OCI-M1 (cell line): ENCODE results near the gene STEAP1B.
"Not testable (repeated sequence)": the region's sequence is repeated elsewhere in the genome, so short reads cannot be mapped to it uniquely, and the experiment has no call there.

Experiments used
- DNase-seq: peaks from one replicate; lab custom pipeline; 2025; lab: John Stamatoyannopoulos, UW

STEAP1B gene

GRCh38 chr7:22499888-22500689 is at the start of gene STEAP1B:
TSS of gene STEAP1B (minus strand) at chr7:22500188. CDS start at chr7:22494855, 5,333 bp downstream.
- DNase-seq = peak; percentile 3

DNA sequence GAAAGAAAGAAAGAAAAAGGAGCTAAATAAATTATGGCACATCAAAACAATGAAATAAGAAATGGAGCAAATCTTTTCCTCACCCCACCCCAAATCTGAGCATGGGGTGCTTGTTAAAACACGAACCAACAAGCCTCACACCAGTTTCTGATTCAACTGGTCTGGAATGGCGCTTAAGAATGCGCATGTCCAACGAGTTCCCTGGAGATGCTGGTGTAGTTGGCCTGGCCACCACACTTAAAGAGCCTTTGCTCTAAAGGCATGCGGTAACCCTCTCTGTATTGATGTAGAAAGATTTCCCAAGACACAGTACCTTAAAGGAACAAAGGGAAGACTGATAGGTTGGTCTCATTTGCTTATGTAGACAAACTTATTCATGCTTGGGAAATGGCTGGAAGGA is 49.1 kb upstream of the STEAP1B start:
- no peak for DNase-seq

GRCh38 chr7:22548313-22548712 is 48.3 kb upstream of the STEAP1B start:
- DNase-seq = no peak

GRCh38 chr7:22546769-22547168 is 46.8 kb upstream of the STEAP1B start:
- no peak for DNase-seq

DNA sequence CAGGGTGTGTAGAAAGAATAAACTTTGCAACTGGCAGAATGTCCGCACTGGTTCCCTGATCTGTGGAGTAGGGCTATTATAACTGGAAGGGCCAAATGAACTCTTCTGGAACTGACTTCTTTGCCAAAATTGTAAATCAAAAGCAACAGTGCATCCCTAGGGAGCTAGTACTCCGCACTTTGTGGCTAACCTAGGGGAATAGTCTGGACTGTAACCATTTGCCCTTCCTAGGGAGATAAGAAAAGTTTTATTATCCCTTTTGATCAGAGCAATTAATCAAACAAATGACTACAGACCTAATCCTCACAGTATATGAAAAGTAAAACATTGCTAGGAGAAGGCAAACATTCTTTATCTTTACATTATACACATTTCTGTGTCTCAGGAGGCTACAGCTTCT is 45.5 kb upstream of the STEAP1B start:
- DNase-seq = no peak

DNA sequence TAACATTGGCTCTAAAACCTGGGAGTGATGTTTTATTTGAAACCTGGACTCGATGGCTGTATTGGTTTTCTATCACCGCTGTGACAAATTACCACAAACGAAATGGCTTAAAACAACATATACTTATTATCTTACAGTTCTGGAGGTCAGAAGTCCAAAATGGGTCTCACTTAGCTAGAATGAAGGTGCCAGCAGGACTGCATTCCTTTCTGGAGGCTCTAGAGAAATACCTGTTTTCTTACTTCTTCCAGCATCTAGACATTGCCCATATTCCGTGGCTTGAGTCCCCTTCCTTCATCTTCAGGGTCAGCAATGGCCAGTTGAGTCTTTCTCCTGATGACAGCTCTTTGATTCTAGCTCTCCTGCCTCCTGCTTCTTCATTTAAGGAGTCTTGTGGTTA is 44.3 kb upstream of the STEAP1B start:
- no peak for DNase-seq

DNA sequence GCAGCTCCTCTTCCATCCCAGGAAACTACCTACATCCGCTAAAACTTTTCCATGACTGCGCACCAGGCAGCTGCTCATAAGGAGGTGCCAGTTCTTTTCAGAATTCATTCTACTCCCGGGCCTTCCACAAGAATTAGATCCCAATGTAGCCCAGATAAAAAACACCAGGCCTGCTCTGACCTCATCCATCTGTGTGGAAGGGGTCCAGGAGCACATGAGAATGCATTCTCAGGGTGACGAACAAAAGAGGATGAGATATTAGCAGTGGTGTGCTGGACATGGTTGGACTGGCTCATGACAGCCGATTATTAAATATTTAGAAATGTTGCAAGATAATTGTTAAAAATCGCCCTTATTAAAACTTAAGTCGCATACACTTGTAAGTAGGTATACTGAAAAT is 43.2 kb upstream of the STEAP1B start:
- no peak for DNase-seq

- no peak for DNase-seq
Measured at GRCh38 chr7:22542669-22543068, 42.7 kb upstream of the STEAP1B start.

- no peak for DNase-seq
Measured at GRCh38 chr7:22542254-22542653, 42.3 kb upstream of the STEAP1B start.

- DNase-seq = no peak
Measured at GRCh38 chr7:22541789-22542188, 41.8 kb upstream of the STEAP1B start.

- DNase-seq = not testable (repeated sequence)
Measured at GRCh38 chr7:22528537-22528936, 28.5 kb upstream of the STEAP1B start.

DNA sequence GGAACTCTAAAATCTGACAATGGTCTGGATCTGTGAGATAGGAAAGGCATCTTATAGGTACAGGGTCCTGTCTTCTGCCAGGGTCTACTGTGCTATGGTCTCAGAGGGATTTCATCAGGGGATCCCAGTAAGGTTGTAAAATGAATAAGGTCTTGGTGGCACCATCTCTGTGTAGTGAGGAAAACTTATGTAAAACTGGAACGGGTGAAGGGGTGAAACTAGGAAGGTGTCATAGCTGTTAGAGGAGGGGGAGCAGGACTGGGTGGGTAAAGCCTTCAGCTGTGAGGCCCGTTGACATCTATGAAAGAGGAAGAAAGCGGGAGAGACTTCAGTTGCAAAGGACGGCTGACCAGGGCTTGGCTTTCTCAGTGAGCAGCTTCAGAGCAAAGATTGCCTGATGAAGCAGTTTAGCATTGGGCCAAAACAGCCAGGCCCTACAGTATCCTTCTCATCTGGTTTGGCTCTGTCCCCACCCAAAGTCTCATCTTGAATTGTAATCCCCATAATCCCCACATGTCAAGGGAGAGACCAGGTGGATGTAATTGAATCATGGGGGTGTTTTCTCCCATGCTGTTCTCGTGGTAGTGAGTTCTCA is 24.5 kb upstream of the STEAP1B start:
- DNase-seq = not testable (repeated sequence)

GRCh38 chr7:22523478-22524352 is 23.7 kb upstream of the STEAP1B start:
- peak; percentile 55 for DNase-seq

- DNase-seq = not testable (repeated sequence)
Measured at GRCh38 chr7:22519560-22519959, 19.6 kb upstream of the STEAP1B start.

DNA sequence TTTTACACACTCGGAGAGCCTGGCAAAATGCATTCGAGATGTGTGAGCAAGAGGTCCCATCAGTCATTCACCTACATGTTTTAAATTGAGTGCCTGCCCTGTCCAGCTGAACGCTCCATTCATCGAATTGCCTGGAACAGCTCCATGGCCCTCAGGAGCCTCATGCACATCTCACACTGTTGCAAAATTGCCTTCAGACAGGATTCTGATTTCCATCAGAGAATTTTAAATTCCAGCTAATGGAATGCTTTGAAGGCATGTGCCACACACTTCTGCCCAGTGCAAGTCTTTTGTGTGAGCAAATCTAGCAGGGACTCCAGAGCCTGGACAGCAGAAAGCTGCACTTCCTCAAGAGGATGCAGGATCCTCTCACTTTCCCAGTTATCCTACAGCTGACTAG is 17.0 kb upstream of the STEAP1B start:
- not testable (repeated sequence) for DNase-seq

- DNase-seq = not testable (repeated sequence)
Measured at GRCh38 chr7:22514963-22515362, 15.0 kb upstream of the STEAP1B start.

DNA sequence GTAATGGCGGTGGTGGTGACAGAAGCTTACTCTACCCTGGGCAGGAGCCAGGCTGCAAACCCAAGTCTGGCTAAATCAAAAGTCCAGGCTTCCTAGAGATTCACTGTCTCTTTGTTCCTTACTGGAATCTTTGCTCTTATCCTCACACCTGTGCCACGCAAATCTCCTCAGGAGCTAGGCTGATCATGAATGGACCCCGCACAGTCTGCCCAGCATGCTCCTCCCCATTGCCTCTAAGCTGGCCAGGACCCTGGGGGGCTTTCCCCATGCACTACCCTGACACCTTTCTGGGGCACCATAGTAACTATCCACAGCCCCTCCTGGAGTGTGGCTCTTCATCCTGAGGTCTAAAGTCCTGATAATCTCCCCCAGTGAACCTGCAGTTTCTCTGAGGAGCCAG is 7.3 kb upstream of the STEAP1B start:
- not testable (repeated sequence) for DNase-seq

DNA sequence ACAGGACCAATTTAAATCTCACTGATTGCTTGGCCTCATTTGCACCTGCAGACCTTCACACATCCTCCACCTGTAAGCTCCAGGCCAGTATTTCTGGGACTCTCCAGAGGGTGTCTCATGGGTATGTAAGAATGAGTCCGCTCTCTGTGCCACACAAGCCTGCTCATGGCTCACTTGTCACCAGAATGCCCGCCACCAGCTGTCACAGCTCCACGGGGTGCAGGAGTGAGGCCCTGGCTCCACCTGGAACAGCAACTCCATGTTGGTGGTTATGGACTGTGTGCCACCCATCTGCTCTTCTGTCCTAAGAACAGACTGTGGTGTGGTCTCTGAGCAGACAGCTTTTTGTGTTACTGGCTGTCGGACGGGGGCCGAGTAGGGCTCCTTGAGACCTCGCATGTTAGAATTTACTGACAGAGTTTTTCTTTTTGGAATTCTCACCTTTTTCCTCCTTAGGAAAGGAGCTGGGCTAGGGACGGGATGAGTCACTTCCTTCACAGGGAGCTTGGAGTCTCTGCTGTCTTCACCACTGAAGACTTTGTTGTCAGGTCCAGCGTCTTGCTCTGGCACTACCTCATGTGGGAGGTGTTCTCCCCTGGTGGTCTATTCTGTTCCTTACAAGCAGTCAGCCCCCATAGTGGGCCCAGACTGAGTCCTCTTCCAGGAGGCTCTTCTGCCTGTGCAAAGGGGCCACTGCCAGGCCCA is 6.5 kb upstream of the STEAP1B start:
- not testable (repeated sequence) for DNase-seq

- DNase-seq = not testable (repeated sequence)
Measured at GRCh38 chr7:22504519-22504918, 4.5 kb upstream of the STEAP1B start.

- DNase-seq = not testable (repeated sequence)
Measured at GRCh38 chr7:22502104-22502503, 2.1 kb upstream of the STEAP1B start.

- DNase-seq = peak; percentile 48
Measured at GRCh38 chr7:22501336-22501735, 1.3 kb upstream of the STEAP1B start.

GRCh38 chr7:22499044-22499443 is 944 bp downstream of the STEAP1B start:
- no peak for DNase-seq
